HEK293 (cell line): ENCODE results near the gene RHD.

Source experiments
- GFI1B ChIP-seq: fragments of 450-650 bp; formaldehyde crosslinking; IDR thresholded peaks from 2 replicates; pipeline ENCODE4 v1.5.1; 2016; ENCODE audit warnings: missing biosample characterization, missing genetic modification characterization
- GLIS2 ChIP-seq: fragments of 450-650 bp; formaldehyde crosslinking; IDR thresholded peaks from 2 replicates; pipeline ENCODE4 v1.5.1; 2016; ENCODE audit warnings: missing biosample characterization, missing genetic modification characterization
- HOXC10 ChIP-seq: sonication (generic); formaldehyde crosslinking; IDR thresholded peaks from 2 replicates; pipeline ENCODE4 v1.8.1; 2023; ENCODE audit warnings: mild to moderate bottlenecking, missing genetic modification reagents
- IKZF3 ChIP-seq: fragments of 450-650 bp; IDR thresholded peaks from 2 replicates; pipeline ENCODE4 v1.5.0; 2018; ENCODE audit warnings: missing biosample characterization, mild to moderate bottlenecking, missing genetic modification characterization, moderate library complexity
- OSR2 ChIP-seq: fragments of 450-650 bp; formaldehyde crosslinking; IDR thresholded peaks from 2 replicates; pipeline ENCODE4 v1.5.1; 2016; ENCODE audit warnings: missing biosample characterization, missing genetic modification characterization
- REPIN1 ChIP-seq: fragments of 450-650 bp; formaldehyde crosslinking; IDR thresholded peaks from 2 replicates; pipeline ENCODE4 v1.5.1; 2017; ENCODE audit warnings: missing biosample characterization, missing genetic modification characterization, low read depth
- ZBTB48 ChIP-seq: fragments of 450-650 bp; formaldehyde crosslinking; IDR thresholded peaks from 2 replicates; pipeline ENCODE4 v1.5.1; 2016; ENCODE audit warnings: missing biosample characterization, missing genetic modification characterization
- ZNF138 ChIP-seq: fragments of 450-650 bp; formaldehyde crosslinking; IDR thresholded peaks from 2 replicates; pipeline ENCODE4 v1.5.1; 2016; ENCODE audit warnings: missing biosample characterization, missing genetic modification characterization, borderline replicate concordance
- ZNF157 ChIP-seq: fragments of 450-650 bp; formaldehyde crosslinking; IDR thresholded peaks from 2 replicates; pipeline ENCODE4 v1.5.1; 2016; ENCODE audit warnings: missing biosample characterization, missing genetic modification characterization
- ZNF19 ChIP-seq: fragments of 450-650 bp; formaldehyde crosslinking; IDR thresholded peaks from 2 replicates; pipeline ENCODE4; 2016; ENCODE audit warnings: missing biosample characterization, missing genetic modification characterization, low read depth
- ZNF202 ChIP-seq: fragments of 450-650 bp; formaldehyde crosslinking; IDR thresholded peaks from 2 replicates; pipeline ENCODE4 v1.5.1; 2016; ENCODE audit warnings: missing biosample characterization, missing genetic modification characterization, borderline replicate concordance
- ZNF211 ChIP-seq: fragments of 450-650 bp; formaldehyde crosslinking; IDR thresholded peaks from 2 replicates; pipeline ENCODE4 v1.5.1; 2016; ENCODE audit warnings: low read depth, missing biosample characterization, missing genetic modification characterization
- ZNF221 ChIP-seq: fragments of 450-650 bp; formaldehyde crosslinking; IDR thresholded peaks from 2 replicates; pipeline ENCODE4 v1.5.1; 2017; ENCODE audit warnings: missing biosample characterization, missing genetic modification characterization, borderline replicate concordance
- ZNF292 ChIP-seq: fragments of 450-650 bp; formaldehyde crosslinking; IDR thresholded peaks from 2 replicates; pipeline ENCODE4 v1.5.1; 2016; ENCODE audit warnings: low read depth, missing biosample characterization, missing genetic modification characterization, borderline replicate concordance
- ZNF350 ChIP-seq: fragments of 450-650 bp; formaldehyde crosslinking; IDR thresholded peaks from 2 replicates; pipeline ENCODE4 v1.5.0; 2017; ENCODE audit warnings: missing biosample characterization, mild to moderate bottlenecking, missing genetic modification characterization
- ZNF366 ChIP-seq: fragments of 450-650 bp; formaldehyde crosslinking; conservative IDR thresholded peaks from 2 replicates; pipeline ENCODE4 v1.5.1; 2016; ENCODE audit warnings: missing biosample characterization, missing genetic modification characterization
- ZNF391 ChIP-seq: fragments of 450-650 bp; formaldehyde crosslinking; IDR thresholded peaks from 2 replicates; pipeline ENCODE4 v1.5.1; 2016; ENCODE audit warnings: low read depth, missing biosample characterization, missing genetic modification characterization, borderline replicate concordance
- ZNF394 ChIP-seq: fragments of 450-650 bp; formaldehyde crosslinking; IDR thresholded peaks from 2 replicates; pipeline ENCODE4 v1.5.1; 2016; ENCODE audit warnings: missing biosample characterization, missing genetic modification characterization, mild to moderate bottlenecking, moderate library complexity, borderline replicate concordance
- ZNF510 ChIP-seq: fragments of 450-650 bp; formaldehyde crosslinking; IDR thresholded peaks from 2 replicates; pipeline ENCODE4 v1.5.1; 2018; ENCODE audit warnings: mild to moderate bottlenecking, missing genetic modification characterization, missing biosample characterization; ENCODE audit not compliant: insufficient replicate concordance
- ZNF548 ChIP-seq: fragments of 450-650 bp; formaldehyde crosslinking; IDR thresholded peaks from 2 replicates; pipeline ENCODE4 v1.5.1; 2016; ENCODE audit warnings: missing biosample characterization, missing genetic modification characterization
- ZNF560 ChIP-seq: fragments of 450-650 bp; formaldehyde crosslinking; IDR thresholded peaks from 2 replicates; pipeline ENCODE4 v1.5.1; 2017; ENCODE audit warnings: missing biosample characterization, missing genetic modification characterization, borderline replicate concordance
- ZNF571 ChIP-seq: fragments of 450-650 bp; formaldehyde crosslinking; IDR thresholded peaks from 2 replicates; pipeline ENCODE4 v1.5.0; 2017; ENCODE audit warnings: missing biosample characterization, missing genetic modification characterization
- ZNF654 ChIP-seq: fragments of 450-650 bp; formaldehyde crosslinking; IDR thresholded peaks from 2 replicates; pipeline ENCODE4 v1.5.1; 2016; ENCODE audit warnings: low read depth, missing biosample characterization, missing genetic modification characterization
- ZNF660 ChIP-seq: fragments of 450-650 bp; IDR thresholded peaks from 2 replicates; pipeline ENCODE4 v1.5.1; 2018; ENCODE audit warnings: missing biosample characterization, mild to moderate bottlenecking, missing genetic modification characterization
- ZNF670 ChIP-seq: fragments of 450-650 bp; formaldehyde crosslinking; IDR thresholded peaks from 2 replicates; pipeline ENCODE4 v1.5.1; 2016; ENCODE audit warnings: missing biosample characterization, missing genetic modification characterization, low read depth
- ZNF701 ChIP-seq: fragments of 450-650 bp; formaldehyde crosslinking; IDR thresholded peaks from 2 replicates; pipeline ENCODE4 v1.5.1; 2016; ENCODE audit warnings: missing biosample characterization, missing genetic modification characterization
- ZNF76 ChIP-seq: fragments of 450-650 bp; formaldehyde crosslinking; IDR thresholded peaks from 2 replicates; pipeline ENCODE4; 2016; ENCODE audit warnings: low read depth, missing biosample characterization, missing genetic modification characterization, borderline replicate concordance
- ZNF791 ChIP-seq: fragments of 450-650 bp; formaldehyde crosslinking; IDR thresholded peaks from 2 replicates; pipeline ENCODE4 v1.5.1; 2016; ENCODE audit warnings: missing biosample characterization, missing genetic modification characterization
- ZSCAN16 ChIP-seq: fragments of 450-650 bp; formaldehyde crosslinking; IDR thresholded peaks from 2 replicates; pipeline ENCODE4 v1.5.1; 2016; ENCODE audit warnings: missing biosample characterization, missing genetic modification characterization
- TF ChIP-seq, protein P1 (sequence below): fragments of 450-650 bp; formaldehyde crosslinking; IDR thresholded peaks from 2 replicates; pipeline ENCODE4 v1.5.1; 2016; ENCODE audit warnings: missing biosample characterization, missing genetic modification characterization
- TF ChIP-seq, protein P2 (sequence below): fragments of 450-650 bp; formaldehyde crosslinking; IDR thresholded peaks from 2 replicates; pipeline ENCODE4 v1.5.1; 2016; ENCODE audit warnings: missing biosample characterization, missing genetic modification characterization
- TF ChIP-seq, protein P3 (sequence below): fragments of 450-650 bp; formaldehyde crosslinking; IDR thresholded peaks from 2 replicates; pipeline ENCODE4 v1.5.1; 2016; ENCODE audit warnings: missing biosample characterization, missing genetic modification characterization
- TF ChIP-seq, protein P4 (sequence below): fragments of 450-650 bp; formaldehyde crosslinking; IDR thresholded peaks from 2 replicates; pipeline ENCODE4 v1.5.1; 2016; ENCODE audit warnings: missing biosample characterization, missing genetic modification characterization

The RHD gene

DNA sequence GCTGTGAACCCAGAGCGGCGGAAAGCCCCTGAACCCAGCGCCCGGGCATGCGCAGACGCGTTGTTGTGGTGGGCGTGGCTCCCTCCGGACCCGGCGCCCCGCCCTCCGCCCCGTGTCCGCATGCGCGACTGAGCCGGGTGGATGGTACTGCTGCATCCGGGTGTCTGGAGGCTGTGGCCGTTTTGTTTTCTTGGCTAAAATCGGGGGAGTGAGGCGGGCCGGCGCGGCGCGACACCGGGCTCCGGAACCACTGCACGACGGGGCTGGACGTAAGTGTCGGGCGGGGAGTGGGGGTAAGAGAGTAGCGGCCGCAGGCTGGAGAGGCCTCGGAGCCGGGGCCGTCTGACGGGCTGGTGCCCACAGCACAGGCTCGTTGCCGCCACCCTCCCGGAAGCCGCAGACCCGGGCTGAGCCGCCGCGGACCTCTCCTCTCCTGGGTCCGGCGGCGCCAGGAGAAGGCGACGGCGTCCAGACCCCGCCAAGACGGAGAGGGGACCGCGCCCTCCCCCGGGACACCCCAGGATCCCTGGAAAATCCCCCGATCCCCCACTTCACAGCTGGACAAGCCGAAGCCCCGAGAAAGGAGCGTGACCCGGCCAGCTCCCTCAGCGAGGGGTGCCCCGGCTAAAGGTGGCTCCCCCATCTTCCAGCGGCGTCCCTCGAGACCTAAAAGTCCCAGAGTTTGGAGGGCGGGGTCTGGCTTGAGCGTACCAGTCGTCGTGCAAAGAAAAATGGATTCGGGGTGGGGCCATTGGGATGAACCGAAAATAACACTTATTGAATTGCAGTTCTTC is 66.1 kb downstream of the RHD start, which contains the start of gene TMEM50A (continued):
- TF ChIP-seq, protein P1, sequence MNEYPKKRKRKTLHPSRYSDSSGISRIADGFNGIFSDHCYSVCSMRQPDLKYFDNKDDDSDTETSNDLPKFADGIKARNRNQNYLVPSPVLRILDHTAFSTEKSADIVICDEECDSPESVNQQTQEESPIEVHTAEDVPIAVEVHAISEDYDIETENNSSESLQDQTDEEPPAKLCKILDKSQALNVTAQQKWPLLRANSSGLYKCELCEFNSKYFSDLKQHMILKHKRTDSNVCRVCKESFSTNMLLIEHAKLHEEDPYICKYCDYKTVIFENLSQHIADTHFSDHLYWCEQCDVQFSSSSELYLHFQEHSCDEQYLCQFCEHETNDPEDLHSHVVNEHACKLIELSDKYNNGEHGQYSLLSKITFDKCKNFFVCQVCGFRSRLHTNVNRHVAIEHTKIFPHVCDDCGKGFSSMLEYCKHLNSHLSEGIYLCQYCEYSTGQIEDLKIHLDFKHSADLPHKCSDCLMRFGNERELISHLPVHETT (tag by site-specific recombination): no peak
- TF ChIP-seq ZNF394 (peak; percentile 92), ZNF202 (no peak), ZNF350 (no peak), ZNF654 (tag by site-specific recombination) (no peak), ZNF292 (no peak), ZNF211 (no peak), ZNF660 (tag by site-specific recombination) (peak; percentile 71), GFI1B (no peak), REPIN1 (tag by site-specific recombination) (no peak; the same call in 1 of the 2 replicates), ZNF510 (tag by site-specific recombination) (no peak), ZSCAN16 (tag by site-specific recombination) (no peak), ZNF391 (tag by site-specific recombination) (peak; percentile 82; the same call in 1 of the 2 replicates), ZNF366 (peak; percentile 73), ZNF670 (tag by site-specific recombination) (no peak), ZNF791 (tag by site-specific recombination) (no peak), ZNF560 (tag by site-specific recombination) (no peak), ZNF157 (tag by site-specific recombination) (no peak), ZNF701 (tag by site-specific recombination) (no peak), HOXC10 (no peak), IKZF3 (tag by site-specific recombination) (peak; percentile 82), ZNF76 (peak; percentile 20; the same call in 1 of the 2 replicates), ZBTB48 (peak; percentile 70), ZNF548 (tag by site-specific recombination) (no peak), ZNF138 (tag by site-specific recombination) (no peak), ZNF19 (tag by site-specific recombination) (no peak), ZNF221 (no peak), GLIS2 (tag by site-specific recombination) (no peak; the same call in none of the 2 replicates), ZNF571 (no peak), OSR2 (tag by site-specific recombination) (no peak)
- TF ChIP-seq, protein P2, sequence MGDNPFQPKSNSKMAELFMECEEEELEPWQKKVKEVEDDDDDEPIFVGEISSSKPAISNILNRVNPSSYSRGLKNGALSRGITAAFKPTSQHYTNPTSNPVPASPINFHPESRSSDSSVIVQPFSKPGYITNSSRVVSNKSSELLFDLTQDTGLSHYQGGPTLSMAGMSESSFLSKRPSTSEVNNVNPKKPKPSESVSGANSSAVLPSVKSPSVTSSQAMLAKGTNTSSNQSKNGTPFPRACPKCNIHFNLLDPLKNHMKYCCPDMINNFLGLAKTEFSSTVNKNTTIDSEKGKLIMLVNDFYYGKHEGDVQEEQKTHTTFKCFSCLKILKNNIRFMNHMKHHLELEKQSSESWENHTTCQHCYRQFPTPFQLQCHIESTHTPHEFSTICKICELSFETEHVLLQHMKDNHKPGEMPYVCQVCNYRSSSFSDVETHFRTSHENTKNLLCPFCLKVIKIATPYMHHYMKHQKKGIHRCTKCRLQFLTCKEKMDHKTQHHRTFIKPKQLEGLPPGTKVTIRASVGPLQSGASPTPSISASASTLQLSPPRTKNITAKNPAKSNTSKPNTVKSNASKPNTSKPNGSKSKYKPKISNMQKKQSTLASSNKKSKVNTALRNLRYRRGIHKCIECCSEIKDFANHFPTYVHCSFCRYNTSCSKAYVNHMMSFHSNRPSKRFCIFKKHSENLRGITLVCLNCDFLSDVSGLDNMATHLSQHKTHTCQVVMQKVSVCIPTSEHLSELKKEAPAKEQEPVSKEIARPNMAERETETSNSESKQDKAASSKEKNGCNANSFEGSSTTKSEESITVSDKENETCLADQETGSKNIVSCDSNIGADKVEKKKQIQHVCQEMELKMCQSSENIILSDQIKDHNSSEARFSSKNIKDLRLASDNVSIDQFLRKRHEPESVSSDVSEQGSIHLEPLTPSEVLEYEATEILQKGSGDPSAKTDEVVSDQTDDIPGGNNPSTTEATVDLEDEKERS (tag by site-specific recombination): no peak
- TF ChIP-seq, protein P3, sequence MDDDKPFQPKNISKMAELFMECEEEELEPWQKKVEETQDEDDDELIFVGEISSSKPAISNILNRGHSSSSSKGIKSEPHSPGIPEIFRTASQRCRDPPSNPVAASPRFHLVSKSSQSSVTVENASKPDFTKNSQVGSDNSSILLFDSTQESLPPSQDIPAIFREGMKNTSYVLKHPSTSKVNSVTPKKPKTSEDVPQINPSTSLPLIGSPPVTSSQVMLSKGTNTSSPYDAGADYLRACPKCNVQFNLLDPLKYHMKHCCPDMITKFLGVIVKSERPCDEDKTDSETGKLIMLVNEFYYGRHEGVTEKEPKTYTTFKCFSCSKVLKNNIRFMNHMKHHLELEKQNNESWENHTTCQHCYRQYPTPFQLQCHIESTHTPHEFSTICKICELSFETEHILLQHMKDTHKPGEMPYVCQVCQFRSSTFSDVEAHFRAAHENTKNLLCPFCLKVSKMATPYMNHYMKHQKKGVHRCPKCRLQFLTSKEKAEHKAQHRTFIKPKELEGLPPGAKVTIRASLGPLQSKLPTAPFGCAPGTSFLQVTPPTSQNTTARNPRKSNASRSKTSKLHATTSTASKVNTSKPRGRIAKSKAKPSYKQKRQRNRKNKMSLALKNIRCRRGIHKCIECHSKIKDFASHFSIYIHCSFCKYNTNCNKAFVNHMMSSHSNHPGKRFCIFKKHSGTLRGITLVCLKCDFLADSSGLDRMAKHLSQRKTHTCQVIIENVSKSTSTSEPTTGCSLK (tag by site-specific recombination): no peak
- TF ChIP-seq, protein P4, sequence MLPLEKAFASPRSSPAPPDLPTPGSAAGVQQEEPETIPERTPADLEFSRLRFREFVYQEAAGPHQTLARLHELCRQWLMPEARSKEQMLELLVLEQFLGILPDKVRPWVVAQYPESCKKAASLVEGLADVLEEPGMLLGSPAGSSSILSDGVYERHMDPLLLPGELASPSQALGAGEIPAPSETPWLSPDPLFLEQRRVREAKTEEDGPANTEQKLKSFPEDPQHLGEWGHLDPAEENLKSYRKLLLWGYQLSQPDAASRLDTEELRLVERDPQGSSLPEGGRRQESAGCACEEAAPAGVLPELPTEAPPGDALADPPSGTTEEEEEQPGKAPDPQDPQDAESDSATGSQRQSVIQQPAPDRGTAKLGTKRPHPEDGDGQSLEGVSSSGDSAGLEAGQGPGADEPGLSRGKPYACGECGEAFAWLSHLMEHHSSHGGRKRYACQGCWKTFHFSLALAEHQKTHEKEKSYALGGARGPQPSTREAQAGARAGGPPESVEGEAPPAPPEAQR (tag by site-specific recombination): no peak
